GM12891 (cell line): ENCODE results near the gene ITPR1.

ENCODE experiments used
- DNase-seq: peaks from one replicate; pipeline ENCODE4 v3.0.0; 2011; ENCODE audit warnings: low spot score; ENCODE audit not compliant: insufficient read length
- FAIRE-seq: peaks from 2 replicates; lab custom pipeline; 2011; peaks lifted over from hg19 to GRCh38; lab: Jason Lieb, UNC
- PAX5 ChIP-seq: IDR thresholded peaks from 2 replicates; pipeline ENCODE4 v1.6.1; 2011; ENCODE audit warnings: low read length, moderate library complexity, mild to moderate bottlenecking; ENCODE audit not compliant: insufficient read depth, severe bottlenecking
- POLR2A ChIP-seq: IDR thresholded peaks from 2 replicates; pipeline ENCODE4 v1.6.1; 2011; ENCODE audit warnings: low read depth, low read length, control low read depth
- POLR2AphosphoS5 ChIP-seq: IDR thresholded peaks from 2 replicates; pipeline ENCODE4 v1.6.1; 2011; ENCODE audit warnings: low read depth, low read length, control low read depth
- POU2F2 ChIP-seq: IDR thresholded peaks from 2 replicates; pipeline ENCODE4 v1.6.1; 2011; ENCODE audit warnings: low read depth, mild to moderate bottlenecking, control low read depth, low read length, moderate library complexity
- SPI1 ChIP-seq: IDR thresholded peaks from 2 replicates; pipeline ENCODE4 v1.6.1; 2011; ENCODE audit warnings: low read depth, low read length, control low read depth
- TAF1 ChIP-seq: IDR thresholded peaks from 2 replicates; pipeline ENCODE4 v1.6.1; 2011; ENCODE audit warnings: low read depth, low read length, control low read depth

Gene ITPR1

GRCh38 chr3:4714045-4714444, 220.9 kb downstream of the ITPR1 start:
- no peak for FAIRE-seq
- DNase-seq, result no peak
- TF ChIP-seq POU2F2, result no peak
- no peak for TF ChIP-seq POLR2A
- no peak for TF ChIP-seq POLR2AphosphoS5

- TF ChIP-seq POLR2A (no peak), POU2F2 (no peak), TAF1 (no peak), SPI1 (no peak), POLR2AphosphoS5 (no peak), PAX5 (no peak)
- DNase-seq (no peak), FAIRE-seq (no peak)
Observed at GRCh38 chr3:4716266-4716665, 223.1 kb downstream of the ITPR1 start.

- FAIRE-seq (no peak), DNase-seq (no peak)
- TF ChIP-seq POU2F2, result no peak
- TF ChIP-seq POLR2A, result no peak
- TF ChIP-seq PAX5, result no peak
- TF ChIP-seq SPI1, result no peak
- no peak for TF ChIP-seq TAF1
- TF ChIP-seq POLR2AphosphoS5, result no peak
Observed at GRCh38 chr3:4716706-4717362, 223.7 kb downstream of the ITPR1 start.

- FAIRE-seq, result no peak
- no peak for DNase-seq
- TF ChIP-seq POLR2A, result no peak
- TF ChIP-seq POU2F2, result no peak
- no peak for TF ChIP-seq PAX5
- TF ChIP-seq POLR2AphosphoS5, result no peak
- no peak for TF ChIP-seq TAF1
- TF ChIP-seq SPI1, result no peak
Observed at GRCh38 chr3:4717363-4717740, 224.2 kb downstream of the ITPR1 start.

- no peak for DNase-seq
- no peak for FAIRE-seq
- TF ChIP-seq TAF1, result no peak
- no peak for TF ChIP-seq POLR2AphosphoS5
- TF ChIP-seq POU2F2, result no peak
- no peak for TF ChIP-seq PAX5
- no peak for TF ChIP-seq SPI1
- no peak for TF ChIP-seq POLR2A
Observed at GRCh38 chr3:4718179-4718736, 225.1 kb downstream of the ITPR1 start.

GRCh38 chr3:4719046-4719501, 225.9 kb downstream of the ITPR1 start:
- FAIRE-seq (no peak), DNase-seq (no peak)
- TF ChIP-seq POLR2A, result no peak
- no peak for TF ChIP-seq POLR2AphosphoS5
- no peak for TF ChIP-seq SPI1
- TF ChIP-seq POU2F2, result no peak
- no peak for TF ChIP-seq PAX5
- TF ChIP-seq TAF1, result no peak

GRCh38 chr3:4720316-4721075, 227.3 kb downstream of the ITPR1 start:
- DNase-seq, result no peak
- no peak for TF ChIP-seq SPI1
- TF ChIP-seq POLR2AphosphoS5, result no peak
- no peak for TF ChIP-seq POLR2A
- TF ChIP-seq TAF1, result no peak
- no peak for TF ChIP-seq POU2F2
- no peak for TF ChIP-seq PAX5
- peak; percentile 62 for FAIRE-seq

- DNase-seq (no peak), FAIRE-seq (no peak)
- no peak for TF ChIP-seq POU2F2
- no peak for TF ChIP-seq PAX5
- TF ChIP-seq TAF1, result no peak
- no peak for TF ChIP-seq POLR2A
- no peak for TF ChIP-seq SPI1
- no peak for TF ChIP-seq POLR2AphosphoS5
Observed at GRCh38 chr3:4721511-4721911, 228.4 kb downstream of the ITPR1 start.

GRCh38 chr3:4722103-4722502, 229.0 kb downstream of the ITPR1 start:
- DNase-seq (peak; percentile 21), FAIRE-seq (peak; percentile 75)
- TF ChIP-seq TAF1 (no peak), POU2F2 (no peak), SPI1 (no peak), PAX5 (no peak), POLR2AphosphoS5 (no peak), POLR2A (no peak)

GRCh38 chr3:4724051-4724629, 231.0 kb downstream of the ITPR1 start:
- DNase-seq (no peak), FAIRE-seq (no peak)
- no peak for TF ChIP-seq TAF1
- no peak for TF ChIP-seq SPI1
- no peak for TF ChIP-seq POLR2A
- no peak for TF ChIP-seq POU2F2
- no peak for TF ChIP-seq PAX5
- TF ChIP-seq POLR2AphosphoS5, result no peak
